Upper lobe of left lung (tissue), 6 donors: Measurements from ENCODE around the gene HK3. TPM values are rescaled to one million over a fixed set of nuclear protein-coding genes. Genes with fewer than 3 reads are reported as not detected.

Experiments
- ATAC-seq, 2 donors: fragments of 200-7000 bp; cut with Tn5 transposase; one replicate each; pipeline ENCODE4 v1.9.1; 2022; ENCODE audit warnings: mild to moderate bottlenecking in 2 of 2, moderate library complexity in 2 of 2; ENCODE audit not compliant: low FRiP score in 2 of 2
- DNase-seq, 2 donors: peaks; one replicate each; pipeline ENCODE4 v3.0.0-alpha.2; 2019 to 2020
- H3K27ac ChIP-seq, 4 donors: fragments of 200-600 bp; sonication (generic); one replicate each; pipeline ENCODE4 v1.5.1; 2016 to 2019
- H3K27me3 ChIP-seq, 4 donors: fragments of 200-600 bp; sonication (generic); one replicate each; pipeline ENCODE4 v1.5.1; 2017 to 2019
- H3K36me3 ChIP-seq, 4 donors: fragments of 200-600 bp; sonication (generic); one replicate each; pipeline ENCODE4 v1.5.1; 2016 to 2019
- H3K4me1 ChIP-seq, 4 donors: fragments of 200-600 bp; sonication (generic); one replicate each; pipeline ENCODE4 v1.5.1; 2018 to 2019
- H3K4me3 ChIP-seq, 4 donors: fragments of 200-600 bp; sonication (generic); one replicate each; pipeline ENCODE4 v1.5.1; 2017 to 2019; ENCODE audit warnings: mild to moderate bottlenecking in 2 of 4, moderate library complexity in 1 of 4
- H3K9me3 ChIP-seq, 4 donors: fragments of 200-600 bp; sonication (generic); one replicate each; pipeline ENCODE4 v1.5.1; 2018 to 2019
- CTCF ChIP-seq, 6 experiments: fragments of 450-650 bp in 4 of 6; fragments of 200-600 bp in 2 of 6; sonication (generic) in 2 of 6; IDR thresholded peaks; one replicate each; pipeline ENCODE4 v1.5.1; 2016 to 2019; ENCODE audit warnings: antibody characterized with exemption in 6 of 6
- EP300 ChIP-seq, 4 donors: sonication (generic); formaldehyde crosslinking; IDR thresholded peaks; one replicate each; pipeline ENCODE4 v1.5.1; 2017; ENCODE audit warnings: antibody characterized with exemption in 4 of 4, control low read depth in 2 of 4
- POLR2A ChIP-seq, 4 donors: fragments of 450-650 bp; IDR thresholded peaks; one replicate each; pipeline ENCODE4 v1.5.1; 2016 to 2017; ENCODE audit warnings: antibody characterized with exemption in 4 of 4, mild to moderate bottlenecking in 2 of 4
- POLR2AphosphoS5 ChIP-seq, 2 donors: sonication (generic); formaldehyde crosslinking; IDR thresholded peaks; one replicate each; pipeline ENCODE4 v1.5.1; 2017; ENCODE audit warnings: antibody characterized with exemption in 2 of 2
- WGBS, 2 donors: methylation state at CpG; one replicate each; pipeline ENCODE4 v1.1.5; 2017 to 2018; 5-methylcytosine and 5-hydroxymethylcytosine counted together
- total RNA-seq, 6 donors: library from RNA; depleted of rRNA in 4 of 6; stranded (reverse); fragments of >200 nt in 4 of 6; gene quantifications; one replicate each; pipeline versions ENCODE4 v1.1.0 to v1.2.1, GENCODE V29; 2016 to 2021
- donor health status: DM: no; HTN: no; CAD: no; lungs with moderate emphysema.
- donor health status: DM: no; HTN: yes; CAD: no; lungs with severe emphysema.

Gene HK3
- total RNA-seq, 6 donors from 2014 or later = 16.0 to 106 (median 66.4) TPM

GRCh38 chr5:176880366-176881020 is 18.7 kb downstream of the HK3 start:
- TF ChIP-seq CTCF (IDR thresholded peaks at IDR 0.05) (no peak), EP300 (IDR thresholded peaks at IDR 0.05) (no peak), POLR2A (IDR thresholded peaks at IDR 0.05) (no peak), POLR2AphosphoS5 (IDR thresholded peaks at IDR 0.05) (no peak)
- H3K27ac ChIP-seq = no peak overlapping the region
- no peaks in the 10 kb centered on the region for H3K4me1 ChIP-seq
- peaks cover 0 to 6% (median 0%) of the 10 kb centered on the region in 4 donors for H3K27me3 ChIP-seq
- peak in 1 of 2 donors; percentile 78 for DNase-seq
- no peak overlapping the region for H3K4me3 ChIP-seq
- peaks cover 0 to 8% (median 0%) of the 10 kb centered on the region in 4 donors for H3K36me3 ChIP-seq
- WGBS, 2 donors = 81 to 95% methylated on average over 17 to 26 of the region's 26 CpGs
- H3K9me3 ChIP-seq = no peaks in the 10 kb centered on the region
- ATAC-seq = no peak

DNA sequence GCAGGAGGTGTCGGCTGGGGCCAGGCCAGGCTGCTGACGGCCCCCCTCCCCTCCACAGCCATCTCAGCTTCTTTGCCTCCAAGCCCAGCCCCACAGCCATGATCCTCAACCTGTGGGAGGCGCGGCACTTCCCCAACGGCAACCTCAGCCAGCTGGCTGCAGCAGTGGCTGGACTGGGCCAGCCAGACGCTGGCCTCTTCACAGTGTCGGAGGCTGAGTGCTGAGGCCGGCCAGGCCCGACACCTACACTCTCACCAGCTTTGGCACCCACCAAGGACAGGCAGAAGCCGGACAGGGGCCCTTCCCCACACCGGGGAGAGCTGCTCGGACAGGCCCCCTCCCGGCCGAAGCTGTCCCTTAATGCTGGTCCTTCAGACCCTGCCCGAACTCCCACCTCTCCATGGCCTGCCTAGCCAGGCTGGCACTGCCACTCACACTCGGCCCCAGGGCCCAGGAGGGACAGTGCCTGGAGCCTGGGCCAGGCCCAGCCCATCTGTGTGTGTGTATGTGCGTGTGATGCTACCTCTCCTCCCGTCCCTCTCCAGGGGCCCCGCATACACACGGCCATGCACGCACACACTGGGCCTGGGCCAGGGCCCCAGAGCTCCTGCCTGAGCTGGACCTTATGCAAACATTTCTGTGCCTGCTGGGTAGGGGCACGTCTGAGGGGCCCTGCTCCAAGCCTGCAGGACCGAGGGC is 19.3 kb downstream of the HK3 start:
- Histone ChIP-seq H3K4me1 (no peaks in the 10 kb centered on the region), H3K4me3 (no peak overlapping the region), H3K27me3 (peaks cover 0 to 6% (median 0%) of the 10 kb centered on the region in 4 donors), H3K36me3 (peaks cover 0 to 8% (median 0%) of the 10 kb centered on the region in 4 donors), H3K27ac (no peak overlapping the region), H3K9me3 (no peaks in the 10 kb centered on the region)
- no peak for TF ChIP-seq POLR2AphosphoS5 (IDR thresholded peaks at IDR 0.05)
- no peak for TF ChIP-seq CTCF (IDR thresholded peaks at IDR 0.05)
- no peak for TF ChIP-seq EP300 (IDR thresholded peaks at IDR 0.05)
- no peak for TF ChIP-seq POLR2A (IDR thresholded peaks at IDR 0.05)
- DNase-seq = peak in 1 of 2 donors; percentile 68
- no peak for ATAC-seq
- WGBS, 2 donors = 82 to 98% methylated on average over 10 to 19 of the region's 23 CpGs

DNA sequence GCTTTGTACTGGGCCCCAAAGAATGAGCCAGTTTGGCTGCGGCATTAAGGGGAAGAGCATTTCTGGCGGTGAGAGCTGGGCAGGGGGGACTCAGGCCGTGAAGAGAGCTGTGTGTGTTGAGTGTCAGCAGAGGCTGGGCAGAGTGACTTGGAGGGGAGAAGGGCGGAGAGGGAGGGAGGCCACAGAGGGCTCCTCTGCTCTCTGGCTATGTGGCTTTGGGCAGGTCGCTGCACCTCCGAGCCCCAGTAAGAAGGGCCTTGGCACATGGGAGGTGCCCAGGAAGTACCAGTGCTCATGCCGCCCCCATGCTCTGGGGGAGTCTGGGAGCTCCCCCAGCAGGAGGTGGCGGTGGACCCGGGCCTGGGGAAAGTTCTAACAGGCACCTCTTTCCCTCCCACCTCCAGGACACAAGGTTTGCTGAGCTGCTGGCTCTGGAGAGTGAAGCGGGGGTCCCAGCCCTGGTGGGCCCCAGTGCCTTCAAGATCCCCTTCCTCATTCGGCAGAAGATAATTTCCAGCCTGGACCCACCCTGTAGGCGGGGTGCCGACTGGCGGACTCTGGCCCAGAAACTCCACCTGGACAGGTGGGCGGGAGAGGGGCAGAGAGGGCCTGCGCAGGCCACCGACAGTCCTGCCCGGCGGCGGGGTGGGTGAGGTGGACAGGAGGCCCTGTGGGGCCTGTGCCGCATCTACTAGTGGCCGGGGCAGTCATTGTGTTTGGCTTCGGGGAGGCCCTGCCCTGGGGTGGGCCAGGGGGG is 20.1 kb downstream of the HK3 start:
- no peak overlapping the region for H3K4me3 ChIP-seq
- H3K4me1 ChIP-seq = no peaks in the 10 kb centered on the region
- DNase-seq = peak in 1 of 2 donors; percentile 68
- no peak overlapping the region for H3K27ac ChIP-seq
- TF ChIP-seq POLR2AphosphoS5 (IDR thresholded peaks at IDR 0.05) (no peak), CTCF (IDR thresholded peaks at IDR 0.05) (no peak)
- H3K36me3 ChIP-seq = peaks cover 0 to 8% (median 0%) of the 10 kb centered on the region in 4 donors
- H3K27me3 ChIP-seq = peaks cover 0 to 6% (median 0%) of the 10 kb centered on the region in 4 donors
- WGBS, 2 donors = 80 to 85% methylated on average over 9 to 20 of the region's 23 CpGs
- no peak for ATAC-seq
- H3K9me3 ChIP-seq = no peaks in the 10 kb centered on the region

- ATAC-seq = no peak
- DNase-seq = peak in 1 of 2 donors; percentile 54
- peaks cover 0 to 6% (median 0%) of the 10 kb centered on the region in 4 donors for H3K27me3 ChIP-seq
Observed at GRCh38 chr5:176878463-176878862, 20.7 kb downstream of the HK3 start.

More at GRCh38 chr5:176878463-176878862, 20.7 kb downstream of the HK3 start:
- WGBS, 2 donors = 83 to 86% methylated on average over 11 to 12 of the region's 12 CpGs
- Histone ChIP-seq H3K4me1 (no peaks in the 10 kb centered on the region), H3K27ac (no peak overlapping the region), H3K4me3 (no peak overlapping the region), H3K9me3 (no peaks in the 10 kb centered on the region), H3K36me3 (peaks cover 0 to 8% (median 0%) of the 10 kb centered on the region in 4 donors)
- TF ChIP-seq EP300 (IDR thresholded peaks at IDR 0.05) = no peak
- no peak for TF ChIP-seq CTCF (IDR thresholded peaks at IDR 0.05)
- TF ChIP-seq POLR2AphosphoS5 (IDR thresholded peaks at IDR 0.05) = no peak
